Femur (tissue), 1 donor: ENCODE measurements around the gene SIRPB2.

ENCODE experiments used
- DNase-seq: peaks from one replicate; pipeline ENCODE4 v3.0.0-alpha.2; 2017

Gene SIRPB2

DNA sequence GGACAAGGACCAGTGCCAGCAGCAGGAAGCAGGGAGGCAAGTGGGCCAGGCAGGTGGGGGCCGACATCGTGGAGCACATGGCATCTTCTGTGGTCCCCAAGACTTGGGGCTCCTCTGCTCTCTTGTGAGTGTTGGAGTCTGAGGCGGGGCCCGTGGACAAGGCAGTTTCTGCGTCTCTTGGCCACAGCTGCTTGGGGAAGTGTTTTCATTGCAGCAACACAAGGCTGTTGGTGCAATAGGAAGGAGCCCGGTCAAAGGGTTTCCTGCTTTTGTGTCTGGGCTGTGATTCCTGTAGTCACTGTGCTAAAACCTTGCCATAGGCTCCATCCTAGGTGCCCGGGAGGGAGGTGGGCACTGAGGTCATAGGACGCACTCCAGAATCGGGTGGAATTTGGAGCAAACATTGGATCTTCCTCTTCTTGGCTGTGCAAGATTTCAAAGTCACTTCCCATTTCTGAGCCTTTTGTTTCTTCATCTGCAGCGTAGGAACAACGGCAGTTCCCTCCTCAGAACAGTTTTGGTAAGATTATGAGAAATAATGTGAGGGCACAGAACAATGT lies at the start of gene SIRPB2:
SIRPB2 (minus strand) TSS at position 140 of the 560 bp plus-strand sequence; CDS start at position 79, 61 bp downstream.
- peak; percentile 51 for DNase-seq

DNA sequence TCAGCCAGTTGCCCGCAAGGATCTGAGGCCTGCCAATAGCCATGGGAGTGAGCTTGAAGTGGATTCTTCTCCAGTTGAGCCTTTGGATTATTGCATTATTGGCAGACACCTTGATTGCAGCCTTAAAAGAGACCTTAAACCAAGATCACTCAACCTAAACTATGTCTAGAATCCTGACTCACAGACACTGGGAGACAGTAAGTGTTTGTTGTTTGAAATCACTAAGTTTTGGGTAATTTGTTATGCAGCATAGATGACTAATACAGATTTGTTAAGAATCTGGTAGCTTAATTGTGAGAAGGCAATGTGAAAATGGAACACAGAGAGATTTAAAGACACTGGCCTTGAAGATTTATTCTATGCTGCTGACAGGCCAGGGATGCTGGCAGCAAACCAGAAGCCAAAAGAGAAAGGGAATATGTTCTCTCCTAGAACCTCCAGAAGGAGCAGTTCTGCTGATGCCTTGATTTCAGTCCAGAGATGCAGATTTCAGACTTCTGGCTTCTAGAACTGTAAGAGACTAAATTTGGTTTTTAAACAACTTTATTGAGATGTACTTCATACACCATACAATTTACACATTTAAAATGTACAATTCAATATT lies 48.7 kb upstream of the SIRPB2 start:
- DNase-seq: no peak

DNA sequence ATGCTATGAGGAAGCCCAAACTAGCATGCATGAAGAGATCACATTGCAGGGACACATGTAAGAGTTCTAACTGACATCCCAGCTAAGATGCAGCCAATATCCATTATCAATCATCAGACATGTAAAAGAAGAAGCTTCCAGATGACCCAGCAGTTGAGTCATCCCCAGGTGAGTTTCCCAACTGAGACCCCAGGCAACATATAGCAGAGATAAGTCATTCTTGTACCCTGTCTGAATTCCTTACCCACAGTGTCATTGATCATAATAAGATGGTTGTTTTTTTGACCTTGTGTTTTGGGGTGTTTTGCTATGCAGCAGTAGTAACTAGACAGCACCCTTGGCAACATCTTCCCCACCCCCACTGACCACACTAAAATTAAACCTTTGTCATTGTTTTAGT lies 47.4 kb upstream of the SIRPB2 start:
- no peak for DNase-seq

DNA sequence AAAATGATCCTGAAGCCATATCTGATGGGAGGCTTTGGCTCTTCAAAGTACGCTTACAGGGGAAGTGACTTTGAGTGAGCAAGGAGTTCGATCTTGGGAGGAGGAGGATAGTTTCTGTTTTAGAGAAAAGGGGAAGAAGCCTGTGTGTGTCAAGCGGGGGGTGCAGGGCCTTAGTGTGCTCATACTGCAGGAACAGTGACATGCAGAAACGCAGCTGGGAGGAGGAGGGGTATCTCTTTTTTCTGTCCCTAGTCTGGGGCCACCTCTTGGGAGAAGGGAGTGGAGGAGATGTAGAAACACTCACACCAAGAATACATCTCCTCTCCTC lies 46.5 kb upstream of the SIRPB2 start:
- peak; percentile 43 for DNase-seq

DNA sequence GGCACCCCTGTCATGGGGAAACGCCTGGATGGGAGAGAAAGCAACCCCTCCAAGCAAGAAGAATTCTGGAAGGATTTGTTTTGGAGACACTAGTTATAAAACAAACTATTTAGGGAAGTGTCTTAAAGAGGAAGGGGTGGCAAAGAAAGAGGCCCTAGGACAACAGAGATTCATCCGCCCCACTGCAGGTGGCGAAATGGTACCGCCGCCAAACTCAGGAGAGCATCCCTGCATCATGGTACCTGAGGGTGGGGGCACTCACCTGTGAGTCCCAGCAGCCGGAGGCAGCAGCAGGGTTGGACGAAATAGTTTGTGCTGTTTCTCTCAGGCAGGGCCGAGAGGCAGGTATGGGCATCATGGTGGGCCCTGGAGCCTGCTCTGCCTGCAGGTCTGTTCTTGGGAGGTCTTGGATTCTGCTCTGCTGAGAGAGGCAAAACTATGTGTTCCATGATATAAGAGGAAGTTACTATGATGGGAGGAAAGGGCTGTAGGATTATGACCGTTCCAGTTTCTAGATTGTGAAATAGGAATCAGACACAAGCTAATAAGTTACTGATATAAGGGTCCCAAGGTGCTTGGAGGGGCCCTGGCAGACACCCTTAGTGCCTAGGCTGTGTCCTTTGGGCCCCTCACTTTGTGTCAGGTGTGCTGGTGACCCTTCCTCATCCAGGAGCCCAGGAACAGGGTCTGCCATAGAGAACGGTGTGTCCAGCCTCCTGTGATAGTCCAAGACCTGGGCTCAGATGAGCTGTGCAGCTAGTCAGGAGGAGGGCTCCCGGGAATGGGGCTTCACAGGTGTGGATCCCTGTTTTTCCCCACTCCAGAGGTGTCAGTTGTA lies 45.9 kb upstream of the SIRPB2 start:
- DNase-seq: peak; percentile 19

DNA sequence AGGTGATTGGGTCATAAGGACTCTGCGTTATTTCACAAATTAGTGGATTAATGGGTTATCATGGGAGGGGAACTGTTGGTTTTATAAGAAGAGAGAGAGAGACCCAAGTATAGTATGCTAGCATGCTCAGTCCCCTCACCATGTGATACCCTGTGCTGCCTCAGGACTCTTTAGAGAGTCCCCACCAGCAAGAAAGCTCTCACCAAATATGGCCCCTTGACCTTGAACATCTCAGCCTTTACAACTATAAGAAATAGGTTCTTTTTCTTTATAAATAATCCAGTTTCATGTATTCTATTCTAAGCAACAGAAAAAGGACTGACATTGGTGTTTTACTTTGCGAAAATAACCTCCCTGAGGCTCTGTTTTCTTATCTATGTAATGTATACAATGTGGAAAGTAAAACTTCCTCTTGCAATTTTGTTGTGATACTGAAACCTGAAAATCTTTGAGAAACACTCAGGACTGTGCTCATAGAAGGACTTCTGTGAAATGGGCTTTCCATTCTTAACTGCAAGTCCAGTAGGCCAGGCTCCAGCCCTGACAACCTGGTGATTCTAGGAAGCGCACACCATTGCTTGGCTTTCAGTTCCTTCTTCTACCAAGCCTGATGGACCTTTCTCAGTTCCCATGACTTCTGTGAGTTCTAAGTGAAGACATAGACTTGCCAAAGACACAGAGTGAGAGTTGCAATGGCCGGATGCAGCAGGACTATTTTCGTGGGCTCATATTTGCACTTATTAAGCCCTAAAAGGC lies 44.4 kb upstream of the SIRPB2 start:
- peak; percentile 26 for DNase-seq

DNA sequence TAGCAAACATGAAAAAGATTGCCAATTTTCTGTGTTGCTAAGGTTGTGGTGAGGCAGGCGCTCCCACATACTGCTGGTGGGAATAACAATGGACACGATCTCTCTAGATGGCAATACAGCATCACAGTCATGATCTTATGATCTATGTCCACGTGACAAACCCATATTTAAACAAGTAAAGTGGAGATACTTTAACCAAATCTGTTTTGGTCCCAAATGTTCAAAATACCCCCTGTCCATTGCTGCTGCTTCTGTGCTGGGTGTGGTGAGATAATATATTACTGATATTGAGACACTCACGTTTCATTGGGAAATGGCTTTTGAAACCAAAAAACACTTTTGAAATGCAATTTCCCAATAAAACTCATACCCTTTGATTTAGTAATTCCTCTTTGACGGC lies 43.3 kb upstream of the SIRPB2 start:
- DNase-seq: no peak

DNA sequence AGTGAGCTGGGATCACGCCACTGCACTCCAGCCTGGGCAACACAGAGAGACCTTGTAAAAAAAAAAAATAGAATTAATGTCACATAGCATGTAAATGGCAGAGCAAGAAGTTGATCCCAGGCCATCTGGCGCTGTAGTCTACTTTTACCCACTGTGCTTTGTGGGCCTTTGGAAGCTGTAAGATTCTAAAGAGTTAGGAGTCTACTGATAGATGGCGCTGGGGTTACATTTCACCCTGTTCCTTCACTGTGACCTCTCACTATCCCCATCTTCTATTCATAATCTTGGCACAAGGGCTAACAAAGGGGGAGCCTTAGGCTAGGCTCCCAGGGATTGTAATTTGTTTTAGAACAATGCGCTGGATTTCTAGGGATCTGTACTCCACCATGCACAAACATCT lies 41.8 kb upstream of the SIRPB2 start:
- DNase-seq: no peak

DNA sequence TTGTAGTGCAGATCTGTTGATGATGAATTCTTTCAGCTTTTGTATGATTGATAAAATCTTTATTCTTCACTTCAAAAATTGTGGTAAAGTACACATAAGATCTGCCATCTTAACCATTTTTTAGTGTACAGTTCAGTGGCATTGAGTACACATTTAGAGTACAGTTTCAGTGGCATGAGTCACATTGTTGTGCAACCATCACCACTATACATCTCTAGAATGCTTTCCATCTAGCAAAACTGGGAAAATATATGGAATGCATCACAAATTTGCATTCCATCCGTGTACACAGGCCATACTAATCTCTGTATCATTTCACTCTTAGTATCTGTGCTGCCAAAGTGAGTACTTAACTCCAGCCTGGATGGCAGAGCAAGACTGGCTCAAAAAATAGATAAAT lies 37.6 kb upstream of the SIRPB2 start:
- DNase-seq: no peak

DNA sequence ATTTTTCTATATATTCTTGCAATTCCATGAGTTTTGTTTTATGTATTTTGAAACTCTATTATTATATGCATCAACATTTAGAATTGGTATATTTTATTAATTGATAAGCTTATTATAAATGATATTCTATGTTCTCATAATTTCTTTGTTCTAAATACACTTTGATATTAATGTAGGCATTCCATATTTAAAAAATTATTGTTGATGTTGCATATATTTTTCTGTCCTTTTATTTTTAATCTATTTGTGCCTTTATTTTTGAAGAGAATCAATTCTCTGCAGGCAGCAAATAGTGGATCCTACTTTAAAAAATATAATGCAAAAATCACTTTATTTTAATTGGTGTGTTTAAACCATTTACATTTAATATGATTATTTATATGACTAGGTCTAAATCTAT lies 36.7 kb upstream of the SIRPB2 start:
- DNase-seq: no peak

DNA sequence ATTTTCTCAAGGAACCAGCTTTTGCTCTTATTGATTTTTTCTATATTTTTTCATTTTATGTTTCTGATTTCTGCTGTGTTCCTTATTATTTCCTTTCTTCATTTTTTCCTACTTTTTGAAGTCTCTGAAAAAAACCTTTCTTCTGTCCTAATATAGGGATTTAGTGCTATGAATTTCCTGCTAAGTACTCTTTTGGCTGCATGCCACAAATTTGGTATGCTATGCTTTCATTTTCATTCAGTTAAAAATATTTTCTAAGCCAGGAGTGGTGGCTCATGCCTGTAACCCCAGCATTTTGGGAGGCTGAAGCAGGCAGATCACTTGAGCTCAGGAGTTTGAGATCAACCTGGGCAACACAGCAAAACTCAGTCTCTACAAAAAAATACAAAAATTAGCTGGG lies 35.7 kb upstream of the SIRPB2 start:
- DNase-seq: no peak

DNA sequence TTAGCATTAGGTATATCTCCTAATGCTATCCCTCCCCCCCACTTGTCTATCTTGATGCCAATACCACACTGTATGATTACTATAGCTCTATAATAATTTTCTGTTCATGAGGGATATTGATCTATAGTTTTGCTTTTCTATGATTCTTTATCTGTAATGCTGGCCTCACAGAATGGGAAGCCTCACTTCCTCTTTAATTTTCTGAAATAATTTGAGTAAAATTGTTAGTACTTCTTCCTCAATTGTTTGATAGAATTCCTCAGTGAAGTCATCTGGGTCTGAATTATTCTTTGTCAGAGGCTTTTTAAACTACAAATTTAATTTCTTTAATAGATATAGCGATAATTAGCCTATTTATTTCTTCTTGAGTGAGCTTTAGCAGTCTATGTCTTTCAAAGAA lies 35.1 kb upstream of the SIRPB2 start:
- no peak for DNase-seq

DNA sequence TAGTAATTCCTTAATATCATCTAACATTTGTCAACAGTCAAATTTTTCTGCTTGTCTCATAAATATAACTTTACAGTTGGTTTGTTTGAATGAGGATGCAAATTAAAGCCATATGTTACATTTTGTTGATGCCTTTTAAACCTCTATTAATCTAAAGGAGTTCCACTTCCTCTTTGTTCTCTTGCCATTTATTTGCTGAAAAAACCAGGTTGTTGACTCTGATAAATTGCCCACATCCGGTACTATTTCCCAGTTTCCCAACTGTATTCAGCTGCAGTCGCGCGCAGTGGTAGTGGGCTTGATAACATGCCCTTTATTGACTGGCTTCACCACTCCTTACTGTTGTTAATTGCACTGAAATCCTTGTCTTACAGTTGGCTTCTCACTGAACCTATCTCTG lies 32.8 kb upstream of the SIRPB2 start:
- no peak for DNase-seq

DNA sequence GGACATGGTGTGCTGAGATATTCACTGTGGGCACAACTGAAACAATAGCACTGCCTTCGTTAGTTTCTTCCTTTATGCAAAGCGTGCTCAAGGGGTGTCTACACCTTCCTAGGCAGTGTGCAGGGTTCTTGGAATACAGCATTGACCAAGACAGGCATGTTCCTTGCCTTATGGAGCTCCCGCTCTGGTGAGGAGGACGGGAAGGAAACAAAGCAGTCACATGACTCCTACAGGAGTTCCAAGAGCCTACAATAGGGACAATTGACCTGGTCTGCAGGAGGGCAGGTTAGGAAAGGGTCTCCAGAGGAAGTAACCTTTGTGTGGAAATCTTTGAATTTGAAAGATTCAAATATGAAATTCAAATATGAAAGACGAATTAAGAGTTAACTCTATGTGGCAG lies 25.8 kb upstream of the SIRPB2 start:
- no peak for DNase-seq

DNA sequence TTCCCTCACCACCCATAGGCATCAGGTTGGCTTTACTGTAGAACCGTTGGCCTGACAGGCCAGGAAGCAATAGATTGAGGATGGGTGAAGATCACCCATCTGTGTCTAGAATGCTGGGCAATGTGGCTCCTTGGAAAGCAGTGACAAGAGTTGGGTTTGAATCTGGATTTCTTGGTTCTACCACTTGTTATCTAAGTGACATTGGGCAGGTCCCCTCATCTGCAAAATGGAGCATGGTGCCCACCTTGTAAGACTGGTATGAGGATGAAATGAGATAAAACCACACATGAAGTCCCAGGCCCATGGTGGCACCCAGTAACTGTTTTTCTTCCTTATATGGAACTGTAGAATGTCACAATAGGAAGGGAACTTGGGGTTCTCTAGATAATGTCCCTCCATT lies 22.6 kb upstream of the SIRPB2 start:
- DNase-seq: no peak

DNA sequence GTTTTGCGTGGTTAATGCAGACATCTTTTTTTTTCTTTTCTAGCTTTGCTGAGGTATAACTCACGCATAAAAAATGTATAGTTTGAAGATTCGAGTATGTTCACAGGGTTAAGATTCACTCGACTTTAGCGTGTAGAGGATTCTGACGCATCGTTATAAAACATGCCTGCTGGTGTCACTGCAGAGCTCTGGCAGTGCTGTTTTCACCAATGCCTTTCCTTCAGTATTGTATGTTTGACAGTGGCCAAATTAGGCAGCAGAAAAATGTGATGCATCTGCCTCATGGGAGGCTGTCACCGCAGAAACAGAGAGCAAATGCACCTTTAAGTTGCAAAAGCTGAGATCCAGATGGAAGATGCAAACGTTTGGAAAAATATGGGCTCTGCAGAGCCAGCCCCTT lies 18.0 kb upstream of the SIRPB2 start:
- no peak for DNase-seq

DNA sequence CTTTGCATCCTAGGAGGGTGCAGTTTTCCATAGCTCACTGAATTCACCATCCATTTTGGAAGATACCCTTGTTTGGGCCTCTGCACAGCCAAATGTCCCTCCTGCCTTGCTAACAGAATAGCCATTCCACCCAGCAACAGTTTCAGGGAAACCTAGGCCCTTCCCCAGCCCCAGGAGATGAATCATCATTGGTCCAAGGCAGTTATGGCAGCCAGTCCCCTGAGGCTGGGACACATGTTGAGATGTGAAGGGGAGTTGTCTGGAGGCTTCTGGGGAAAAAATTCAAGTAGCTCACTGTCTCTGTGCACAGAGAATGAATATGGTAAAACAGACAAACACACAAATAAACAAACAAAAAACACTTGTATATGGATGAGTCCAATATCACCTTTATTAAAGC lies 17.4 kb upstream of the SIRPB2 start:
- no peak for DNase-seq

DNA sequence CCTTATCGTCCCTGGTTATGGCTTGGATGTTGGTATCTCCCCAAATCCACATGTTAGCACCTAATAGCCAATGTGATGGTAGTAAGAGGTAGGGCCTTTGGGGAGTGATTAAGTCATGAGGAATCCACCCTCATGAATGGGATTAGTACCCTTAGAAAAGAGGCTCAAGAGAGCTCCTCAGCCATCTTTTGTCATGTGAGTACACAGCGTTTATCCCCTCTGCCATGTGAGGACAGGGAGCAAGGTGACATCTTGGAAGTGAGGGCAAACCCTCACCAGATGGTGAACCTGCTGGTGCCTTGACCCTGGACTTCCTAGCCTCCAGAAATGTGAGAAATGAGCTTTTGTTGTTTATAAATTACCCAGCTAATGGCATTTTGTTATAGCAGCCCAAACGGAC lies 16.1 kb upstream of the SIRPB2 start:
- no peak for DNase-seq

DNA sequence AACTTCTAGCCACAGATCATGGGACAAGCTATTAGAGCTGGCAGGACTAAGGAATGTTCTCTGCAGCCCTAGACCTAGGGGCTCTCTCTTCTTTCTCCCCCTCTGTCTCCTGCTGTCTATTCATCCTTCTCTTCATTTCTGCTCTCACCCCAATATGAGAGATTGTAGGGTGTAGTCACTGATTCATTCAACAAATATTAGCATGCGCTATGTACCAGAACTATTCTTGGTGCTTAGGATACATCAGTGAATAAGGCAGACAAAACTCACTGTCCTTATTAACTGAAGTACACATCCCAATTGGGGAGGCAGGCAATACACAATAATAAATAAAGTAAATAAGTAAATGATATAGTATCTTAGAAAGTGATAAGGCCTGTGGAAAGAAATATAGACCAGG lies 14.7 kb upstream of the SIRPB2 start:
- no peak for DNase-seq

DNA sequence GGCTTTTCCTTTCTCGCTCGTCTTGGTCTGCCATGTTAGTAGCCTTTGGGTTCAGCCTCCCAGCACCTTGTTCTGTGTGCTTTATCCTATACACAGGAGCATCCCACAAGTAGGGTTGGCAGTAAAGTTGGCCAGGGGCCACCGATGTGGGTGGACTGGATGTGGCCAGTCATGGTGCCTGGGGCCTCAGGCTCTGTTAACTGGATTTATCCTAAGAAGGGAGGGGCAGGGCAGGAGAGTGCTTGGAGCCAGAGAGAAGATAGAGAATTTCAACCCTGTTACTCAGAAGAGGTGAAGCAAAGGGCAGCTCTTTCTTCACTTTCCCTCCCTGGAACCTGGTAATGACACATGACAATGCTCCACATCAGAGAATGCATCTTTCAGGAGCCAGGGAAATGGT lies 14.1 kb upstream of the SIRPB2 start:
- DNase-seq: no peak

DNA sequence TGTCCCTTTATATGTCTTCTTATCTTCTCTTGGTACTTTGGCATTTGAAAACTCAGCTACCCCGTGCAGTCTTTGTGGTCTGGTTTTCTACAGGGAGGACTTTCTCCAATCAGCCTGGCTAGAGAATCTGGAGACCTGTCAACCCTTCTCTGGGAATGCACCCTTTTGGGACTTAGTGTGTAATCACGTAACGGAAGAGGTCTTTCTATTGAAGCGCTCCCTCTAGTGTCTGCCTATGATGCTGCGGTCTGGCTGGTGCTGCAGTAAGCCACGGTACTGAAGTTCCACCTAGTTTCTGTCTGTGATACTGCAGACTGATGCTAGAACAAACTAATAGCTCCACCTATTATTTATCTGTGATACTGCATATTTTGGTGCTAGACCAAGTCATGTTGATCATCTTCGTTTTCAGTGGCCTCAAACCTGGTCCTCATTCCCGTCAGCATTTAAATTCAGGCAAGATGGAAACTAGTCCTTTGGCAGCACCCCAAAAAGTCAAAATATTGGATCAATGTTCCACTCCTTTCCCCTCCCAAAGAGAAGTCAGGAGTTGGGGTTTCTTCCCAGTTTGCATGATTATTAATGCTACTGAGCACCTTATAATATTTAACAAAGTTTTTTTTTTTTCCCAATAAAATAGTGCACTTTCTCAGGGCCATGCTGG lies 12.5 kb upstream of the SIRPB2 start:
- peak; percentile 70 for DNase-seq

DNA sequence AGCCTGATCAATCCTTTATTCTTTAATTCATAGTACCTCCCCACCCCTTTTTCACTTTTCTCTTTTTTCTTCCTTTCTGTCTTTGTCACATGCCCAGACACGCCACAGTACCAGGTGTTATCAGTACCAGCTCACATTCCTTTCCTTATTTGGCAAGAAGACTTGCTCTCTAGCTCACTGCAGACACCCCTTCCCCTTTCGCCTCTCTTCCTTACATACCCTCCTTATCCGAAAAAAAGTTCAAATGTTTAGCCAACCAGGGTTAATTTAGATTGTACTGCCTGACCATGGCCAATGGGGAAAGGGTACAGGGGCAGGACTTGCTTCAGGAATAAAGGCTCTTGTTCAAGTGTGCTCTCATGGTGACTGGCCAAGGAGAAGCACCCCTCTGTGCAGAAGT lies 9.3 kb upstream of the SIRPB2 start:
- no peak for DNase-seq
